ENCODE data around the gene TANC1.

TANC1 gene

GRCh38 chr2:159279700-159280099 lies 311.3 kb downstream of the TANC1 start:
- H3K9ac ChIP-seq (ENCODE audit: low read length), result no peak overlapping the region
- H3K4me3 ChIP-seq (ENCODE audit: low read length), result no peak overlapping the region
- no peaks in the 10 kb centered on the region for H3K4me1 ChIP-seq (ENCODE audit: control insufficient read depth, insufficient read depth, low read length)
- H3K27me3 ChIP-seq (ENCODE audit: control insufficient read depth, insufficient read depth, low read length), result no peaks in the 10 kb centered on the region
- no peaks in the 10 kb centered on the region for H3K9me3 ChIP-seq (ENCODE audit: control insufficient read depth, low read length)
- H3K36me3 ChIP-seq (ENCODE audit: control insufficient read depth, insufficient read depth, low read length), result no peaks in the 10 kb centered on the region

GRCh38 chr2:159281002-159281401 lies 312.6 kb downstream of the TANC1 start:
- H3K27me3 ChIP-seq (ENCODE audit: control insufficient read depth, insufficient read depth, low read length), result no peaks in the 10 kb centered on the region
- H3K36me3 ChIP-seq (ENCODE audit: control insufficient read depth, insufficient read depth, low read length), result no peaks in the 10 kb centered on the region
- no peaks in the 10 kb centered on the region for H3K9me3 ChIP-seq (ENCODE audit: control insufficient read depth, low read length)
- H3K9ac ChIP-seq (ENCODE audit: low read length), result no peak overlapping the region
- no peak overlapping the region for H3K4me3 ChIP-seq (ENCODE audit: low read length)
- H3K4me1 ChIP-seq (ENCODE audit: control insufficient read depth, insufficient read depth, low read length), result peaks cover 5% of the 10 kb centered on the region

All from mucosa of stomach (tissue), 1 donor.